MCF 10A (cell line): ENCODE measurements around the gene GAS2L1. TPM values are rescaled to one million over a fixed set of nuclear protein-coding genes. Genes with fewer than 3 reads are reported as not detected.
A peak's percentile ranks its signal among the peaks of the same experiment; 100 is the strongest.

ENCODE experiments used
- BruUV-seq: library from RNA; stranded (reverse); fragments of 400-500 nt; replicated peaks from 2 replicates; lab custom pipeline; 2021; lab: Mats Ljungman, UMichigan
- CTCF ChIA-PET: fragments of 300-600 bp; sonication (Branson Sonifier 250); formaldehyde crosslinking; extraction: SDS; loops from one replicate; lab custom pipeline; 2021; ENCODE audit warnings: antibody characterized with exemption, inconsistent platforms; lab: Yijun Ruan, JAX
- POLR2A ChIA-PET: fragments of 300-600, 350-650 bp; sonication (Branson Sonifier 250); formaldehyde crosslinking; extraction: SDS; loops from one replicate; lab custom pipeline; 2020; ENCODE audit warnings: antibody characterized with exemption, inconsistent platforms; lab: Yijun Ruan, JAX
- DNase-seq: peaks from one replicate; pipeline ENCODE4 v3.0.0-alpha.2; 2018; ENCODE audit not compliant: unreplicated experiment
- H3K27ac Mint-ChIP-seq: one replicate; pipeline ENCODE4 v1.8.0; 2022; ENCODE audit warnings: mild to moderate bottlenecking, low read depth, mixed read lengths; ENCODE audit not compliant: unreplicated experiment
- H3K27me3 Mint-ChIP-seq: one replicate; pipeline ENCODE4 v1.8.0; 2022; ENCODE audit warnings: mixed read lengths; ENCODE audit not compliant: insufficient read depth, unreplicated experiment
- H3K36me3 Mint-ChIP-seq: one replicate; pipeline ENCODE4 v1.8.0; 2022; ENCODE audit warnings: mild to moderate bottlenecking, moderate library complexity, mixed read lengths; ENCODE audit not compliant: insufficient read depth, unreplicated experiment
- H3K4me1 Mint-ChIP-seq: one replicate; pipeline ENCODE4 v1.8.0; 2022; ENCODE audit warnings: mixed read lengths; ENCODE audit not compliant: insufficient read depth, unreplicated experiment
- H3K4me3 Mint-ChIP-seq: one replicate; pipeline ENCODE4 v1.8.0; 2022; ENCODE audit warnings: mild to moderate bottlenecking, moderate library complexity, mixed read lengths; ENCODE audit not compliant: unreplicated experiment
- H3K9me3 Mint-ChIP-seq: one replicate; pipeline ENCODE4 v1.8.0; 2022; ENCODE audit warnings: mixed read lengths; ENCODE audit not compliant: unreplicated experiment
- intact Hi-C: fragments of 100-400 bp; cut with micrococcal nuclease; formaldehyde crosslinking; loops from 2 replicates; pipeline ENCODE4 v1.14.1; 2022
- total RNA-seq: library from RNA; stranded (reverse); gene quantifications from 2 replicates; pipeline ENCODE4 v1.2.3, GENCODE V29; 2022
- TF ChIP-seq, protein P1 (sequence below): fragments of 200-600 bp; IDR thresholded peaks from one replicate; pipeline ENCODE4 v1.8.0; 2022; ENCODE audit warnings: antibody characterized with exemption, mild to moderate bottlenecking; ENCODE audit not compliant: unreplicated experiment

Gene GAS2L1
- total RNA-seq, 1 experiment from 2014 or later, result 17.2 TPM

DNA sequence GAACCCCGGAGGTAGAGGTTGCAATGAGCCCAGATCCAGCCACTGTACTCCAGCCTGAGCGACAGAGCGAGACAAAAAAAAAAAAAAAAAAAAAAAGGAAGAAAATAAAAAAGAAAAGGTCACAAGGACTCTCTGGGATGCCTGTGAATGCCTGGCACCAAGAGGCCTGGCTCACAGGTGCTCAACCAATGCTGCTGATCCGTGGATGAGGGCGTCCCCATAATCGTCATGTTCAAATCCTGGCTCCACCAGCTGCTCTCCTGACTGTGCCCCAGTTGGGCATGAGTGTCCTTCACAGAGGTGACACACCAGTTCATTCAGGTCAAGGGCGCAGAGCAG is 645 bp upstream of the GAS2L1 start:
- POLR2A ChIA-PET, result interaction anchor here (0.7 to 3.1 kb wide), 10 partner anchors 11 to 83 kb away, joined by 3 to 10 read pairs (median 4); partner anchors contain the start of genes AP1B1 and EWSR1
- CTCF ChIA-PET, result interaction anchor here (0.5 to 1.4 kb wide), 6 partner anchors 8 to 68 kb away, joined by 3 to 7 read pairs (median 4); no protein-coding TSS in a partner anchor
- Mint-ChIP-seq H3K4me1 (peaks cover 19% of the 10 kb centered on the region), H3K27ac (no peak overlapping the region), H3K9me3 (no peaks in the 10 kb centered on the region), H3K36me3 (peaks cover 10% of the 10 kb centered on the region), H3K27me3 (no peaks in the 10 kb centered on the region), H3K4me3 (peak overlapping the region; percentile 88)
- TF ChIP-seq, protein P1, sequence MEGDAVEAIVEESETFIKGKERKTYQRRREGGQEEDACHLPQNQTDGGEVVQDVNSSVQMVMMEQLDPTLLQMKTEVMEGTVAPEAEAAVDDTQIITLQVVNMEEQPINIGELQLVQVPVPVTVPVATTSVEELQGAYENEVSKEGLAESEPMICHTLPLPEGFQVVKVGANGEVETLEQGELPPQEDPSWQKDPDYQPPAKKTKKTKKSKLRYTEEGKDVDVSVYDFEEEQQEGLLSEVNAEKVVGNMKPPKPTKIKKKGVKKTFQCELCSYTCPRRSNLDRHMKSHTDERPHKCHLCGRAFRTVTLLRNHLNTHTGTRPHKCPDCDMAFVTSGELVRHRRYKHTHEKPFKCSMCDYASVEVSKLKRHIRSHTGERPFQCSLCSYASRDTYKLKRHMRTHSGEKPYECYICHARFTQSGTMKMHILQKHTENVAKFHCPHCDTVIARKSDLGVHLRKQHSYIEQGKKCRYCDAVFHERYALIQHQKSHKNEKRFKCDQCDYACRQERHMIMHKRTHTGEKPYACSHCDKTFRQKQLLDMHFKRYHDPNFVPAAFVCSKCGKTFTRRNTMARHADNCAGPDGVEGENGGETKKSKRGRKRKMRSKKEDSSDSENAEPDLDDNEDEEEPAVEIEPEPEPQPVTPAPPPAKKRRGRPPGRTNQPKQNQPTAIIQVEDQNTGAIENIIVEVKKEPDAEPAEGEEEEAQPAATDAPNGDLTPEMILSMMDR, result no peak
- intact Hi-C loops, result loop anchor here (1.0 to 10.0 kb wide), 3 partner anchors 38 to 79 kb away; partner anchors contain the start of gene AP1B1
- no TSS peak for BruUV-seq
- no peak for DNase-seq

GRCh38 chr22:29306835-29307595 is 565 bp downstream of the GAS2L1 start:
- Mint-ChIP-seq H3K27ac (no peak overlapping the region), H3K4me1 (peaks cover 19% of the 10 kb centered on the region), H3K4me3 (peak overlapping the region; percentile 88), H3K9me3 (no peaks in the 10 kb centered on the region), H3K27me3 (no peaks in the 10 kb centered on the region), H3K36me3 (peaks cover 6% of the 10 kb centered on the region)
- POLR2A ChIA-PET, result interaction anchor here (0.6 to 3.1 kb wide), 15 partner anchors 14 to 296 kb away, joined by 3 to 11 read pairs (median 4); partner anchors contain the start of genes AP1B1 and EWSR1
- intact Hi-C loops, result loop anchor here (1.0 to 10.0 kb wide), 3 partner anchors 37 to 78 kb away; partner anchors contain the start of gene AP1B1
- TF ChIP-seq, protein P1, result no peak
- CTCF ChIA-PET, result interaction anchor here (0.5 to 1.4 kb wide), 7 partner anchors 9 to 309 kb away, joined by 3 to 7 read pairs (median 3); no protein-coding TSS in a partner anchor
- BruUV-seq, result no TSS peak
- DNase-seq, result peak; percentile 81

GRCh38 chr22:29307596-29308147 is 1.2 kb downstream of the GAS2L1 start:
- H3K4me1 Mint-ChIP-seq, result peaks cover 19% of the 10 kb centered on the region
- intact Hi-C loops, result loop anchor here (10.0 kb wide), 1 partner anchor 77 kb away; the partner anchor contains the start of gene AP1B1
- BruUV-seq, result no TSS peak
- H3K9me3 Mint-ChIP-seq, result no peaks in the 10 kb centered on the region
- POLR2A ChIA-PET, result interaction anchor here (1.1 to 3.1 kb wide), 6 partner anchors 14 to 81 kb away, joined by 3 to 11 read pairs (median 8); partner anchors contain the start of genes AP1B1, EWSR1 and RHBDD3
- TF ChIP-seq, protein P1, result no peak
- CTCF ChIA-PET, result no interaction called here
- no peak overlapping the region for H3K27ac Mint-ChIP-seq
- no peaks in the 10 kb centered on the region for H3K27me3 Mint-ChIP-seq
- peak; percentile 23 for DNase-seq
- peaks cover 6% of the 10 kb centered on the region for H3K36me3 Mint-ChIP-seq
- peak overlapping the region; percentile 88 for H3K4me3 Mint-ChIP-seq
